RWPE1 (cell line): ENCODE measurements around the gene FFAR3.
"Not testable (repeated sequence)": the region's sequence is repeated elsewhere in the genome, so short reads cannot be mapped to it uniquely, and the experiment has no call there.

Experiments
- CTCF ChIA-PET: fragments of 350-600 bp; sonication (Branson Sonifier 250); formaldehyde crosslinking; extraction: SDS; loops from one replicate; lab custom pipeline; 2021; lab: Yijun Ruan, JAX
- POLR2A ChIA-PET: fragments of 400-600 bp; formaldehyde crosslinking; extraction: SDS; loops from one replicate; lab custom pipeline; 2020; ENCODE audit warnings: antibody characterized with exemption; ENCODE audit not compliant: low non-redundant PET; lab: Yijun Ruan, JAX
- DNase-seq: peaks from one replicate; pipeline ENCODE4 v3.0.0; 2012; ENCODE audit warnings: low spot score
- H3K27ac ChIP-seq: fragments of 450-650 bp; 2 replicates; pipeline ENCODE4 v1.5.1; 2017
- CTCF ChIP-seq: fragments of 450-650 bp; conservative IDR thresholded peaks from 2 replicates; pipeline ENCODE4 v1.5.1; 2017; ENCODE audit warnings: low read depth, mild to moderate bottlenecking

FFAR3 gene

GRCh38 chr19:35398570-35398969 lies 40.3 kb downstream of the FFAR3 start:
- ChIA-PET POLR2A (no interaction called here), CTCF (no interaction called here)
- no peak for DNase-seq
- no peak for TF ChIP-seq CTCF
- H3K27ac ChIP-seq = no peak overlapping the region

- CTCF ChIA-PET = no interaction called here
- POLR2A ChIA-PET = no interaction called here
- no peak for TF ChIP-seq CTCF
These were observed 41.0 kb downstream of the FFAR3 start for GRCh38 chr19:35399231-35399630.

GRCh38 chr19:35399948-35400772 lies 41.9 kb downstream of the FFAR3 start:
- no peak for DNase-seq
- H3K27ac ChIP-seq = no peak overlapping the region
- no peak for TF ChIP-seq CTCF
- ChIA-PET CTCF (no interaction called here), POLR2A (no interaction called here)

More at GRCh38 chr19:35399231-35399630, 41.0 kb downstream of the FFAR3 start:
- no peak for DNase-seq
- H3K27ac ChIP-seq = no peak overlapping the region

- no peak overlapping the region for H3K27ac ChIP-seq
- ChIA-PET POLR2A (no interaction called here), CTCF (no interaction called here)
- TF ChIP-seq CTCF = no peak
- no peak for DNase-seq
These were observed 42.5 kb downstream of the FFAR3 start for GRCh38 chr19:35400773-35401100.

- CTCF ChIA-PET = interaction anchor here (0.7 kb wide), 1 partner anchor 33 kb away, joined by 3 read pairs; no protein-coding TSS in a partner anchor
- H3K27ac ChIP-seq, DNase-seq, POLR2A ChIA-PET: not testable (repeated sequence)
These were observed 43.2 kb downstream of the FFAR3 start for GRCh38 chr19:35401416-35401815.

GRCh38 chr19:35403116-35403760 lies 45.0 kb downstream of the FFAR3 start:
- TF ChIP-seq CTCF = no peak
- ChIA-PET CTCF (no interaction called here), POLR2A (interaction anchor here (0.6 kb wide), 1 partner anchor 286 kb away, joined by 4 read pairs; no protein-coding TSS in a partner anchor)
- H3K27ac ChIP-seq = no peak overlapping the region
- no peak for DNase-seq
